Fibroblast of skin of left quadriceps (primary cell): ENCODE measurements around the gene HOXA4.
A peak's percentile ranks its signal among the peaks of the same experiment; 100 is the strongest.

Experiments used
- DNase-seq, 2 experiments: peaks; one replicate each; pipeline ENCODE4 v3.0.0-alpha.2; 2013; ENCODE audit warnings: low read depth in 2 of 2

Gene HOXA4

GRCh38 chr7:27158436-27159265 lies 28.1 kb upstream of the HOXA4 start:
- no peak for DNase-seq

- DNase-seq: no peak
Observed at GRCh38 chr7:27157702-27158431, 27.3 kb upstream of the HOXA4 start.

- no peak for DNase-seq
Observed at GRCh38 chr7:27156916-27157701, 26.6 kb upstream of the HOXA4 start.

- no peak for DNase-seq
Observed at GRCh38 chr7:27156508-27156898, 25.9 kb upstream of the HOXA4 start, which contains the start of gene HOXA7. TSS of gene HOXA7 (minus strand) at chr7:27156675. CDS start at chr7:27156545, 130 bp downstream.

- DNase-seq: no peak
Observed at GRCh38 chr7:27155816-27156507, 25.4 kb upstream of the HOXA4 start.

- DNase-seq: no peak
Observed at GRCh38 chr7:27154901-27155815, 24.6 kb upstream of the HOXA4 start.

GRCh38 chr7:27154369-27154768 lies 23.8 kb upstream of the HOXA4 start:
- DNase-seq: no peak

GRCh38 chr7:27153526-27153925 lies 23.0 kb upstream of the HOXA4 start:
- DNase-seq: no peak

- no peak for DNase-seq
Observed at GRCh38 chr7:27152816-27153442, 22.4 kb upstream of the HOXA4 start.

- DNase-seq: peak; percentile 77 to 78
Observed at GRCh38 chr7:27151931-27152815, 21.6 kb upstream of the HOXA4 start, which contains the start of gene HOXA3. TSS of gene HOXA3 (minus strand) at chr7:27152583. CDS start at chr7:27110640, 41,943 bp downstream.

GRCh38 chr7:27151341-27151930 lies 20.9 kb upstream of the HOXA4 start:
- no peak for DNase-seq

GRCh38 chr7:27150568-27151340 lies 20.2 kb upstream of the HOXA4 start:
- no peak for DNase-seq

GRCh38 chr7:27149842-27150567 lies 19.4 kb upstream of the HOXA4 start:
- DNase-seq: no peak

GRCh38 chr7:27148756-27149641 lies 18.4 kb upstream of the HOXA4 start:
- DNase-seq: no peak

GRCh38 chr7:27148031-27148755 lies 17.6 kb upstream of the HOXA4 start:
- no peak for DNase-seq
